Endothelial cell of umbilical vein (primary cell): ENCODE results near the gene LIPH. TPM values are rescaled to one million over a fixed set of nuclear protein-coding genes. Genes with fewer than 3 reads are reported as not detected.

Source experiments
- BruUV-seq: library from RNA; stranded (reverse); fragments of 400-500 nt; replicated peaks from 2 replicates; lab custom pipeline; 2021; lab: Mats Ljungman, UMichigan
- CTCF ChIA-PET: fragments of 300-600, 350-600 bp; sonication (Branson Sonifier 250); formaldehyde crosslinking; loops from one replicate; lab custom pipeline; 2021; ENCODE audit warnings: antibody characterized with exemption, inconsistent platforms; lab: Charles Lee
- POLR2A ChIA-PET: fragments of 300-600, 350-600 bp; sonication (Branson Sonifier 250); formaldehyde crosslinking; loops from one replicate; lab custom pipeline; 2021; ENCODE audit warnings: antibody characterized with exemption, inconsistent platforms; lab: Charles Lee
- DNase-seq: peaks from one replicate; pipeline ENCODE4 v3.0.0-alpha.2; 2011; ENCODE audit warnings: low read depth, low spot score
- FAIRE-seq: peaks from 2 replicates; lab custom pipeline; 2011; peaks lifted over from hg19 to GRCh38; lab: Jason Lieb, UNC
- H2AFZ ChIP-seq: 2 replicates; pipeline ENCODE4 v1.6.0; 2012; ENCODE audit warnings: low read depth, low read length, control low read depth, inconsistent platforms
- H3K27ac ChIP-seq: 2 replicates; pipeline ENCODE4 v1.5.1; 2011; ENCODE audit warnings: low read depth, mild to moderate bottlenecking, control low read depth, low read length, moderate library complexity; ENCODE audit not compliant: insufficient read depth
- H3K27me3 ChIP-seq, 2 experiments: 2 replicates each; pipeline versions ENCODE4 v1.6.0 to v1.6.1; 2011; ENCODE audit warnings: low read length in 2 of 2, mixed read lengths in 1 of 2; ENCODE audit not compliant: control insufficient read depth in 2 of 2, insufficient read depth in 2 of 2
- H3K36me3 ChIP-seq, 2 experiments: 2 replicates in 1 of 2; 3 replicates in 1 of 2; pipeline ENCODE4 v1.5.1; 2011; ENCODE audit warnings: low read length in 2 of 2, mild to moderate bottlenecking in 1 of 2, moderate library complexity in 1 of 2; ENCODE audit not compliant: control insufficient read depth in 2 of 2, insufficient read depth in 2 of 2; ENCODE audit errors: extremely low read depth in 1 of 2
- H3K4me1 ChIP-seq: 3 replicates; pipeline ENCODE4 v1.5.1; 2011; ENCODE audit warnings: mild to moderate bottlenecking, low read length; ENCODE audit not compliant: control insufficient read depth, insufficient read depth; ENCODE audit errors: extremely low read depth
- H3K4me2 ChIP-seq: 2 replicates; pipeline ENCODE4 v1.6.1; 2011; ENCODE audit warnings: low read length, control low read depth, mixed read lengths; ENCODE audit not compliant: insufficient read depth
- H3K4me3 ChIP-seq, 3 experiments: fragments of 200-600 bp in 1 of 3; sonication (generic), shearing (Covaris generic) in 1 of 3; replicated peaks in 1 of 3; 2 replicates each; pipeline ENCODE4 v1.5.1; 2011 to 2016; ENCODE audit warnings: control low read depth in 3 of 3, low read length in 3 of 3, mild to moderate bottlenecking in 2 of 3, inconsistent platforms in 1 of 3, low read depth in 1 of 3, moderate library complexity in 1 of 3; ENCODE audit not compliant: insufficient read depth in 1 of 3
- H3K79me2 ChIP-seq: 2 replicates; pipeline ENCODE4 v1.6.0; 2012; ENCODE audit warnings: low read length, inconsistent platforms; ENCODE audit not compliant: control insufficient read depth, insufficient read depth
- H3K9ac ChIP-seq: replicated peaks from 2 replicates; pipeline ENCODE3; 2011; ENCODE audit warnings: low read length, control low read depth; ENCODE audit not compliant: insufficient read depth; ENCODE audit errors: extremely low read depth
- H3K9me1 ChIP-seq: replicated peaks from 3 replicates; pipeline ENCODE4 v1.6.0; 2011; ENCODE audit warnings: mild to moderate bottlenecking, low read length; ENCODE audit not compliant: control insufficient read depth, insufficient read depth; ENCODE audit errors: extremely low read depth
- H3K9me3 ChIP-seq: replicated peaks from 2 replicates; pipeline ENCODE4 v1.5.1; 2012; ENCODE audit warnings: low read length, inconsistent platforms; ENCODE audit not compliant: control insufficient read depth, insufficient read depth
- H4K20me1 ChIP-seq: replicated peaks from 2 replicates; pipeline ENCODE3; 2011; ENCODE audit warnings: mild to moderate bottlenecking, low read length; ENCODE audit not compliant: control insufficient read depth, insufficient read depth; ENCODE audit errors: extremely low read depth
- EZH2 ChIP-seq: IDR thresholded peaks from 2 replicates; pipeline ENCODE4 v1.6.1; 2012; ENCODE audit warnings: borderline replicate concordance, low read depth, mild to moderate bottlenecking, moderate library complexity, low read length, inconsistent platforms; ENCODE audit not compliant: severe bottlenecking
- FOS ChIP-seq: IDR thresholded peaks from 2 replicates; pipeline ENCODE4 v1.6.1; 2011; ENCODE audit warnings: mild to moderate bottlenecking, low read length, moderate library complexity, borderline replicate concordance; ENCODE audit not compliant: insufficient read depth
- GATA2 ChIP-seq: IDR thresholded peaks from 2 replicates; pipeline ENCODE4 v1.7.0; 2011; ENCODE audit warnings: low read depth, mild to moderate bottlenecking, moderate library complexity, mixed read lengths, low read length; ENCODE audit not compliant: insufficient read length, insufficient read depth
- JUN ChIP-seq: IDR thresholded peaks from 2 replicates; pipeline ENCODE4 v1.6.1; 2011; ENCODE audit warnings: borderline replicate concordance, low read depth; ENCODE audit not compliant: insufficient read length, insufficient read depth
- MYC ChIP-seq: IDR thresholded peaks from one replicate; pipeline ENCODE4 v1.6.1; 2011; ENCODE audit warnings: mild to moderate bottlenecking, low read depth, low read length
- POLR2A ChIP-seq: IDR thresholded peaks from 2 replicates; pipeline ENCODE4 v1.6.1; 2012; ENCODE audit warnings: low read depth, mild to moderate bottlenecking, control low read depth, low read length
- POLR2AphosphoS5 ChIP-seq: IDR thresholded peaks from 2 replicates; pipeline ENCODE4 v1.6.1; 2012; ENCODE audit warnings: low read depth, mild to moderate bottlenecking, control low read depth, low read length, moderate library complexity; ENCODE audit not compliant: insufficient read depth
- dilution Hi-C: fragments of 300-500 bp; cut with MboI; formaldehyde crosslinking; loops from one replicate; pipeline ENCODE4 v1.15.0; 2019; ENCODE audit warnings: low sequenced_read_pairs; ENCODE audit not compliant: extremely low pct_ligation_motif_present
- intact Hi-C: fragments of 100-400 bp; cut with micrococcal nuclease; formaldehyde crosslinking; loops from one replicate; pipeline ENCODE4 v1.10.0; 2022
- polyA plus RNA-seq, 4 experiments: library from polyadenylated mRNA; depleted of rRNA in 3 of 4; stranded (reverse) in 3 of 4; unstranded in 1 of 4; fragments of >200 nt; gene quantifications; 2 replicates each; pipeline versions ENCODE4 v1.2.1 to v1.2.3, GENCODE V29; 2011 to 2012; ENCODE audit warnings: missing spikeins in 1 of 4
- total RNA-seq: library from RNA; stranded (reverse); gene quantifications from 2 replicates; pipeline ENCODE4 v1.2.3, GENCODE V29; 2021
- TF ChIP-seq, protein P1 (sequence below), 2 donors: IDR thresholded peaks; 1 replicate in 1 of 2; 2 replicates in 1 of 2; pipeline ENCODE4 v1.5.1; 2011; ENCODE audit warnings: low read length in 2 of 2, mild to moderate bottlenecking in 2 of 2, moderate library complexity in 2 of 2, control low read depth in 1 of 2, inconsistent platforms in 1 of 2, low read depth in 1 of 2; ENCODE audit not compliant: insufficient read depth in 1 of 2; ENCODE audit errors: extremely low read depth in 1 of 2
- TF ChIP-seq, protein P2 (sequence below): IDR thresholded peaks from 2 replicates; pipeline ENCODE4 v1.6.1; 2011; ENCODE audit not compliant: insufficient read depth, insufficient read length

Gene LIPH
- total and polyA plus RNA-seq, 2 donors (not counting 3 experiments of a cell fraction or from before 2014, with no cell fraction given) = not detected

GRCh38 chr3:185549122-185549521 lies 3.3 kb downstream of the LIPH start:
- intact Hi-C loops = no loop called here
- CTCF ChIA-PET = interaction anchor here (1.5 kb wide), 1 partner anchor 10 kb away, joined by 3 read pairs; no protein-coding TSS in a partner anchor
- H3K9ac ChIP-seq = no peak overlapping the region
- no peaks in the 10 kb centered on the region for H3K9me1 ChIP-seq
- POLR2A ChIA-PET = no interaction called here
- H3K4me3 ChIP-seq = no peak overlapping the region
- no peak overlapping the region for H2AFZ ChIP-seq
- H3K4me2 ChIP-seq = no peak overlapping the region
- peak; percentile 84 for DNase-seq
- no peak overlapping the region for H3K27ac ChIP-seq
- no TSS peak for BruUV-seq
- H3K4me1 ChIP-seq = peaks cover 4% of the 10 kb centered on the region
- peak; percentile 63 for FAIRE-seq
- dilution Hi-C loops = no loop called here
- H3K27me3 ChIP-seq = no peaks in the 10 kb centered on the region
- H3K36me3 ChIP-seq = no peaks in the 10 kb centered on the region
- no peaks in the 10 kb centered on the region for H4K20me1 ChIP-seq
- peak; percentile 84 for TF ChIP-seq FOS
- TF ChIP-seq, protein P1, sequence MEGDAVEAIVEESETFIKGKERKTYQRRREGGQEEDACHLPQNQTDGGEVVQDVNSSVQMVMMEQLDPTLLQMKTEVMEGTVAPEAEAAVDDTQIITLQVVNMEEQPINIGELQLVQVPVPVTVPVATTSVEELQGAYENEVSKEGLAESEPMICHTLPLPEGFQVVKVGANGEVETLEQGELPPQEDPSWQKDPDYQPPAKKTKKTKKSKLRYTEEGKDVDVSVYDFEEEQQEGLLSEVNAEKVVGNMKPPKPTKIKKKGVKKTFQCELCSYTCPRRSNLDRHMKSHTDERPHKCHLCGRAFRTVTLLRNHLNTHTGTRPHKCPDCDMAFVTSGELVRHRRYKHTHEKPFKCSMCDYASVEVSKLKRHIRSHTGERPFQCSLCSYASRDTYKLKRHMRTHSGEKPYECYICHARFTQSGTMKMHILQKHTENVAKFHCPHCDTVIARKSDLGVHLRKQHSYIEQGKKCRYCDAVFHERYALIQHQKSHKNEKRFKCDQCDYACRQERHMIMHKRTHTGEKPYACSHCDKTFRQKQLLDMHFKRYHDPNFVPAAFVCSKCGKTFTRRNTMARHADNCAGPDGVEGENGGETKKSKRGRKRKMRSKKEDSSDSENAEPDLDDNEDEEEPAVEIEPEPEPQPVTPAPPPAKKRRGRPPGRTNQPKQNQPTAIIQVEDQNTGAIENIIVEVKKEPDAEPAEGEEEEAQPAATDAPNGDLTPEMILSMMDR (IDR thresholded peaks at IDR 0.05; ENCODE audit: extremely low read depth in 1 of 2, insufficient read depth in 1 of 2, low read depth in 1 of 2, low read length in 2 of 2) = no peak
- TF ChIP-seq JUN = peak; percentile 85
- H3K79me2 ChIP-seq = no peaks in the 10 kb centered on the region
- no peaks in the 10 kb centered on the region for H3K9me3 ChIP-seq

GRCh38 chr3:185540695-185541094 lies 11.7 kb downstream of the LIPH start:
- no peak overlapping the region for H3K9ac ChIP-seq
- no peaks in the 10 kb centered on the region for H3K27me3 ChIP-seq
- no peak overlapping the region for H2AFZ ChIP-seq
- H3K27ac ChIP-seq = no peak overlapping the region
- no peak overlapping the region for H3K4me3 ChIP-seq
- no peak overlapping the region for H3K4me2 ChIP-seq
- no peaks in the 10 kb centered on the region for H3K9me1 ChIP-seq
- DNase-seq = no peak
- H3K36me3 ChIP-seq = no peaks in the 10 kb centered on the region
- no peaks in the 10 kb centered on the region for H4K20me1 ChIP-seq
- ChIA-PET CTCF (no interaction called here), POLR2A (no interaction called here)
- dilution Hi-C loops = no loop called here
- peaks cover 4% of the 10 kb centered on the region for H3K4me1 ChIP-seq
- H3K9me3 ChIP-seq = no peaks in the 10 kb centered on the region
- FAIRE-seq = no peak
- intact Hi-C loops = no loop called here
- no TSS peak for BruUV-seq
- no peak for TF ChIP-seq POLR2AphosphoS5
- no peak for TF ChIP-seq GATA2
- TF ChIP-seq JUN = no peak
- TF ChIP-seq, protein P1 (IDR thresholded peaks at IDR 0.05; ENCODE audit: extremely low read depth in 1 of 2, insufficient read depth in 1 of 2, low read depth in 1 of 2, low read length in 2 of 2) = no peak
- no peak for TF ChIP-seq FOS
- TF ChIP-seq MYC = no peak
- TF ChIP-seq, protein P2, sequence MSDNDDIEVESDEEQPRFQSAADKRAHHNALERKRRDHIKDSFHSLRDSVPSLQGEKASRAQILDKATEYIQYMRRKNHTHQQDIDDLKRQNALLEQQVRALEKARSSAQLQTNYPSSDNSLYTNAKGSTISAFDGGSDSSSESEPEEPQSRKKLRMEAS = no peak
- TF ChIP-seq EZH2 = no peak
- TF ChIP-seq POLR2A = no peak
- H3K79me2 ChIP-seq = no peaks in the 10 kb centered on the region
